Adrenal gland (tissue), 5 donors: Measurements from ENCODE around the gene VWA2.

Experiments
- POLR2A ChIP-seq, 2 donors: fragments of 450-650 bp; IDR thresholded peaks; one replicate each; pipeline ENCODE4 v1.6.1; 2017; ENCODE audit warnings: antibody characterized with exemption in 2 of 2, mild to moderate bottlenecking in 2 of 2, moderate library complexity in 1 of 2
- TF ChIP-seq, protein P1 (sequence below), 6 experiments: fragments of 450-650 bp in 4 of 6; fragments of 200-600 bp in 2 of 6; sonication (generic) in 1 of 6; IDR thresholded peaks; 1 replicate in 5 of 6; 2 replicates in 1 of 6; pipeline versions ENCODE4 v1.5.1 to v1.8.0; 2016 to 2021; ENCODE audit warnings: antibody characterized with exemption in 6 of 6, mild to moderate bottlenecking in 2 of 6, moderate library complexity in 1 of 6
- donor health status: DM: no; HTN: no; CAD: no.

DNA sequence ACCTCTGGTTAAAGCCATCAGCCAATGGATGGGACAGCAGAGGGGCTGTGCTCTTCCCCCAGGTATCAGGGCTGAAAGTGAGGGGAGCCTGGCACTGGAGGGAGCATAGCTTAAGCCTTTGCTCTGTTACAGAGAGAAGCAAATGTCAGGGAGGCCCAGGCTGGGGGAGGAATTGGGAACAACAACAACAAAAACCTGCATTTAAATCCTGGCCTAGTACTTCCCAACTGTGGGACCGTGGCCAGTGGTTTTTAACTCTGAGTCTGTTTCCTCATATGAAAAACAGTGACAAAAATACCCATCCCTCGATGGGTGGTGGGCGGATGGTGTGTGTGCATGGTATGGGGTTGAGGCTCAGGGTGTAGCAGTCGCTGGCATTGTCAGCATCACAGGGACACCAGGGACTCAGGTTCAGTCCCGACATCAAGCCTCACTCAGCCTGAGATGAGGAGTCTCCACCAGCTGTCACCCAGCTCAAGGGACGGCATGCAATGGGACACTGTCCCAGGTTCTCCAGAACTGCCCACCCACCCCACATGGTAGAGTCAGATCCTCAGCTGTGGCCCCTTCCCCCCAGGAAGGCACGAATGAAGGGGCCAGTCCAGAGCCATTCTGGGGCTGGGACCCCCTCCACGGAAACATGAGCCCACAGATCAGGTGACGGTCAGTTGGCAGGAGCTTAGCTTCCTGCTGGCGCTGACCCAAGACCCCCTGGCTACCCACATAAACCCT, 90.7 kb downstream of the VWA2 start:
- TF ChIP-seq, protein P1, sequence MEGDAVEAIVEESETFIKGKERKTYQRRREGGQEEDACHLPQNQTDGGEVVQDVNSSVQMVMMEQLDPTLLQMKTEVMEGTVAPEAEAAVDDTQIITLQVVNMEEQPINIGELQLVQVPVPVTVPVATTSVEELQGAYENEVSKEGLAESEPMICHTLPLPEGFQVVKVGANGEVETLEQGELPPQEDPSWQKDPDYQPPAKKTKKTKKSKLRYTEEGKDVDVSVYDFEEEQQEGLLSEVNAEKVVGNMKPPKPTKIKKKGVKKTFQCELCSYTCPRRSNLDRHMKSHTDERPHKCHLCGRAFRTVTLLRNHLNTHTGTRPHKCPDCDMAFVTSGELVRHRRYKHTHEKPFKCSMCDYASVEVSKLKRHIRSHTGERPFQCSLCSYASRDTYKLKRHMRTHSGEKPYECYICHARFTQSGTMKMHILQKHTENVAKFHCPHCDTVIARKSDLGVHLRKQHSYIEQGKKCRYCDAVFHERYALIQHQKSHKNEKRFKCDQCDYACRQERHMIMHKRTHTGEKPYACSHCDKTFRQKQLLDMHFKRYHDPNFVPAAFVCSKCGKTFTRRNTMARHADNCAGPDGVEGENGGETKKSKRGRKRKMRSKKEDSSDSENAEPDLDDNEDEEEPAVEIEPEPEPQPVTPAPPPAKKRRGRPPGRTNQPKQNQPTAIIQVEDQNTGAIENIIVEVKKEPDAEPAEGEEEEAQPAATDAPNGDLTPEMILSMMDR (IDR thresholded peaks at IDR 0.05) = no peak
- no peak for TF ChIP-seq POLR2A (IDR thresholded peaks at IDR 0.05)
